ENCODE measurements around the gene MYOM1. TPM values are rescaled to one million over a fixed set of nuclear protein-coding genes. Genes with fewer than 3 reads are reported as not detected.
A peak's percentile ranks its signal among the peaks of the same experiment; 100 is the strongest.

The MYOM1 gene
- total RNA-seq, 1 donor from 2014 or later, result 1.3 TPM

DNA sequence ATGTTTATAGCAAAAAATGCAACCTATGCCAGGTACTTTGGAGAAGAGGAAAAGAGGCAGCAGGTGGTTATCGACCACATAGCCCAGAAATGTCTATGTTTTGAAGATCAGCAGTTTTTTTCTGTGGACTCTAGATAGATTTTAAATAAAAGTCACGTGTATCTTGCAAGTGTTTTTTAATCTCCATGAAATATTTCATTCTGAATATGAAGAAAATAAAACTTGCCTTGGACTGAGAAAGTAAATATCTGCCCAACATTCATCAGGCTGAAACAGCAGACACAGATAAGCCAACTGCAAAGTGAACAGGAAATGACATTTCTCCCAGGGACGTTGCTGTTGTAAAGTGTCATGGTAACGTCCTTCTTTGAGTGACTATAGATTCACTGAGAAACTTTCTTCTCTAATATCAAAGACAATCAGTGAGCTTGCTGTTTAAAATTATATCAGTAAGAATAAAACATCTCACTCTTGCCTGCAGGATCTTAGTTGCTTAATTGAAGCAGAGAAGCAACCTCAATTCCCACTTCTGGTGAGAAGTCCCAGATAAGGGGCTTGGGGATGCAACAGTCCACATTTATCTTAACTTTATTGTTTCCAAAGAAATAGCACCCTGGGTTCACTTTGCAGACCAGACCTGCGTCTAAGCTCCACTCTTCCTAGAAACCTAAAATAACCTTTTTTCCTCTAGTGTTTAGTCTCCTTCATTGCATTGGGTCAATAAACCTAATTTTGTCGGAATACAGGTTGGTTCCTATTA lies 6.3 kb downstream of the MYOM1 start:
- TF ChIP-seq, protein P1, sequence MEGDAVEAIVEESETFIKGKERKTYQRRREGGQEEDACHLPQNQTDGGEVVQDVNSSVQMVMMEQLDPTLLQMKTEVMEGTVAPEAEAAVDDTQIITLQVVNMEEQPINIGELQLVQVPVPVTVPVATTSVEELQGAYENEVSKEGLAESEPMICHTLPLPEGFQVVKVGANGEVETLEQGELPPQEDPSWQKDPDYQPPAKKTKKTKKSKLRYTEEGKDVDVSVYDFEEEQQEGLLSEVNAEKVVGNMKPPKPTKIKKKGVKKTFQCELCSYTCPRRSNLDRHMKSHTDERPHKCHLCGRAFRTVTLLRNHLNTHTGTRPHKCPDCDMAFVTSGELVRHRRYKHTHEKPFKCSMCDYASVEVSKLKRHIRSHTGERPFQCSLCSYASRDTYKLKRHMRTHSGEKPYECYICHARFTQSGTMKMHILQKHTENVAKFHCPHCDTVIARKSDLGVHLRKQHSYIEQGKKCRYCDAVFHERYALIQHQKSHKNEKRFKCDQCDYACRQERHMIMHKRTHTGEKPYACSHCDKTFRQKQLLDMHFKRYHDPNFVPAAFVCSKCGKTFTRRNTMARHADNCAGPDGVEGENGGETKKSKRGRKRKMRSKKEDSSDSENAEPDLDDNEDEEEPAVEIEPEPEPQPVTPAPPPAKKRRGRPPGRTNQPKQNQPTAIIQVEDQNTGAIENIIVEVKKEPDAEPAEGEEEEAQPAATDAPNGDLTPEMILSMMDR (IDR thresholded peaks at IDR 0.05; ENCODE audit: partially characterized antibody, unreplicated experiment), result no peak
- no peaks in the 10 kb centered on the region for H3K9me3 Mint-ChIP-seq (ENCODE audit: unreplicated experiment)
- H3K4me1 Mint-ChIP-seq (ENCODE audit: low read depth, unreplicated experiment), result peaks cover 13% of the 10 kb centered on the region
- no peaks in the 10 kb centered on the region for H3K36me3 Mint-ChIP-seq (ENCODE audit: unreplicated experiment)
- no peak overlapping the region for H3K27ac Mint-ChIP-seq (ENCODE audit: unreplicated experiment)
- no peak overlapping the region for H3K4me3 Mint-ChIP-seq (ENCODE audit: unreplicated experiment)
- no peak for DNase-seq
- no peaks in the 10 kb centered on the region for H3K27me3 Mint-ChIP-seq (ENCODE audit: unreplicated experiment)

DNA sequence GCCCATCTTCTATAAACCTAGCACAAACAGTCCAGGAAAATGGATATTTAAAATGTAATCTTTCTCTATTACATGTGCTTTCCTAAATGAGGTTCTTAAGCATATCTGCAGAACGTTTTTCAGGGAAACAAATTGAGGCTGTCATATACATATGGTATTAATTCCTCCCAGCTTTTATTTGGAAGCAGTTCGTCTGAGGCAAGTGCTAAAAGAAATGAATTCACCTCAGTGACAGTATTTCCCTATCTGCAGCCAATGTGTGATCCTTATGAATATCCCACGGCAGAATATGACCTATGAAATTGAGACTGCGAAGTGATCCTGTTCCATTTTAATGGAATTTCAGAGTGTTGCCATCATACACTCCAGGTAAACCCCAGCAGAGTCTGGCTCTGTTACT lies 7.1 kb downstream of the MYOM1 start:
- H3K4me1 Mint-ChIP-seq (ENCODE audit: low read depth, unreplicated experiment), result peaks cover 13% of the 10 kb centered on the region
- H3K9me3 Mint-ChIP-seq (ENCODE audit: unreplicated experiment), result no peaks in the 10 kb centered on the region
- no peaks in the 10 kb centered on the region for H3K36me3 Mint-ChIP-seq (ENCODE audit: unreplicated experiment)
- no peak overlapping the region for H3K4me3 Mint-ChIP-seq (ENCODE audit: unreplicated experiment)
- TF ChIP-seq, protein P1 (IDR thresholded peaks at IDR 0.05; ENCODE audit: partially characterized antibody, unreplicated experiment), result no peak
- DNase-seq, result no peak
- H3K27me3 Mint-ChIP-seq (ENCODE audit: unreplicated experiment), result no peaks in the 10 kb centered on the region
- no peak overlapping the region for H3K27ac Mint-ChIP-seq (ENCODE audit: unreplicated experiment)

DNA sequence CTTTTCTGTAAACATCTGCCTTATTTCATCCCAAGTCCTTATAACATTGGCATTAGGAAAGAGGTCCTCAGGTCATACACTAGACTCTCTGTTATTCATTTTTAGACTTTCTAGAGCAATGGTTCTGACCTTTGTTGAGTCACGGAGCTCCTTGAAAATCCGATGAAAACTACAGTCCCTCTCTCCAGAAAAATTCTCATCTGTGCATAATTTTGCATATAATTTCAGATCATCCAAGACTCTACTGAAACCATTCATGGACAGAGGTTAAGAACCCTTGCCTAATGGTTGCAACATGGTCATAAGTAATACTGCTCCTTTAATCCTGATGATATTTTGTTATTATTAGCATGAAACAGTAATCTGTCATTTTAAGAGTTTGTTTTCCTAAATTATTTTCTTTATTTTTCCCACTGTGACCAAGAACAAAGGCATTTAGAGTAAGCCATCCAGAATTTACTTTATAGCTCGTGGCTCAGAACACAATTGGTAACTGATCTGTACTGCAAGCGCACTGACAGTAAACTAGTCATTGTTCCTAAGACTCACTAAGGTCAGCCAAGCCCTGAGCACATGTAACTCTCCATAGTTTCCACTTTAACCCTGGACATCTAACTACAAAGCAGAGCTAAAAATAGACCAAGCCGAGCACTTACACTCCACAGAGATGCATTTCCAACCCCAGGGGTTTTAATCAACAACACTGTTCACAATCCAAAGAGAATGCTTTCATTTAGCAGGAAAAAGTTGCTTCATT lies 8.4 kb downstream of the MYOM1 start:
- no peaks in the 10 kb centered on the region for H3K36me3 Mint-ChIP-seq (ENCODE audit: unreplicated experiment)
- TF ChIP-seq, protein P1 (IDR thresholded peaks at IDR 0.05; ENCODE audit: partially characterized antibody, unreplicated experiment), result no peak
- no peaks in the 10 kb centered on the region for H3K27me3 Mint-ChIP-seq (ENCODE audit: unreplicated experiment)
- H3K4me3 Mint-ChIP-seq (ENCODE audit: unreplicated experiment), result peak overlapping the region; percentile 45
- H3K9me3 Mint-ChIP-seq (ENCODE audit: unreplicated experiment), result no peaks in the 10 kb centered on the region
- peaks cover 13% of the 10 kb centered on the region for H3K4me1 Mint-ChIP-seq (ENCODE audit: low read depth, unreplicated experiment)
- H3K27ac Mint-ChIP-seq (ENCODE audit: unreplicated experiment), result peak overlapping the region; percentile 83
- no peak for DNase-seq

DNA sequence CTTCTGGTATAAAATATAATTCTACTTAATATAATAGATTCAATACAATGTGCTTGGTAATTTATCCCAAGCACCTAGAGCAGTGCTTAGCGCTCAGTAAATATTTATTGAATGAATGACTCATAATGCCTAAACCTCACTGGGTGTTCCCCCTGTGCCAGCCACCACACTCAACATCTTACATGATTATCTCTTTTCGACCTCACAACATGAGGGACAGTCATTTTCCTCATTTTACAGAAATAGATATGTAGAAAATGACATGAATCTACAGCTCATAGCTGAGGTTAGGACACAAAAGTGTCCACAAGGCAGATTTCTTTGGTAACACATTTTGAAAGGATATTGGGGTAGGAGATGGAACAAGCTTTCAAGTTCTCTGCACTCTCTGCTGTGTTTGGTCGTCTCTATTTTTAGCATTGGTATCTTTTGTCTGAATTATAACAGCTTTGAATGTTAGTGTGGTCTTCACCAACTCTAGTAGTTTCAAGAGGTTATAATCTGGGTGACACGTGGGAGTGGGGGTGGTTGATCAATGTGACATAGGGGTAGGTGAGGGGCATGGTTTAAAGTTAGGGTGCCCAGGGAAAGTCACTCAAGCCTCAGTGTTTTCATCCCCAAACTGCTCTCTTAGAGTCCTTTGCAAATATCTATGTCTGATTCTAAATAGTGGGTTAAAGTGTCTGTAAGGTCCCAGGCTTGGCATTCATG lies 9.8 kb downstream of the MYOM1 start:
- H3K4me3 Mint-ChIP-seq (ENCODE audit: unreplicated experiment), result no peak overlapping the region
- no peak for DNase-seq
- H3K4me1 Mint-ChIP-seq (ENCODE audit: low read depth, unreplicated experiment), result peaks cover 13% of the 10 kb centered on the region
- H3K27me3 Mint-ChIP-seq (ENCODE audit: unreplicated experiment), result no peaks in the 10 kb centered on the region
- TF ChIP-seq, protein P1 (IDR thresholded peaks at IDR 0.05; ENCODE audit: partially characterized antibody, unreplicated experiment), result no peak
- no peaks in the 10 kb centered on the region for H3K36me3 Mint-ChIP-seq (ENCODE audit: unreplicated experiment)
- no peaks in the 10 kb centered on the region for H3K9me3 Mint-ChIP-seq (ENCODE audit: unreplicated experiment)
- no peak overlapping the region for H3K27ac Mint-ChIP-seq (ENCODE audit: unreplicated experiment)

Data from glutamatergic neuron (in vitro differentiated cells).